A549 (cell line): ENCODE results near the gene SORL1. TPM values are rescaled to one million over a fixed set of nuclear protein-coding genes. Genes with fewer than 3 reads are reported as not detected.
"Not testable (repeated sequence)": the region's sequence is repeated elsewhere in the genome, so short reads cannot be mapped to it uniquely, and the experiment has no call there.

Experiments
- ATAC-seq, 2 experiments: fragments of 200-7000 bp in 1 of 2; fragments of >200 bp in 1 of 2; cut with Nextera tagmentation in 1 of 2; cut with Tn5 transposase in 1 of 2; 3 replicates each; pipeline versions ENCODE4 v1.8.0 to v1.9.1; 2018 to 2020; ENCODE audit warnings: mild to moderate bottlenecking in 1 of 2, moderate library complexity in 1 of 2
- CTCF ChIA-PET: fragments of 300-600 bp; sonication (Branson Sonifier 250); formaldehyde crosslinking; extraction: SDS; loops from one replicate; lab custom pipeline; 2021; ENCODE audit warnings: antibody characterized with exemption, inconsistent platforms; lab: Yijun Ruan, JAX
- POLR2A ChIA-PET: fragments of 350-600 bp; formaldehyde crosslinking; extraction: SDS; loops from one replicate; lab custom pipeline; 2021; ENCODE audit warnings: antibody characterized with exemption, inconsistent platforms; lab: Yijun Ruan, JAX
- DNase-seq, 2 experiments: peaks; one replicate each; pipeline versions ENCODE4 v3.0.0 to v3.0.0-alpha.2; 2011 to 2016; ENCODE audit warnings: low read depth in 1 of 2, low spot score in 1 of 2
- FAIRE-seq: peaks from 2 replicates; lab custom pipeline; 2011; peaks lifted over from hg19 to GRCh38; lab: Jason Lieb, UNC
- H3K27ac ChIP-seq, 2 experiments: fragments of >200 bp; sonication (Bioruptor Twin); formaldehyde crosslinking; 3 replicates each; pipeline ENCODE4 v1.5.1; 2016 to 2017
- H3K4me1 ChIP-seq: fragments of >200 bp; sonication (Bioruptor Twin); formaldehyde crosslinking; 3 replicates; pipeline ENCODE4 v1.6.1; 2016
- H3K4me2 ChIP-seq: fragments of >200 bp; sonication (Bioruptor Twin); formaldehyde crosslinking; 3 replicates; pipeline ENCODE4 v1.6.1; 2016
- H3K4me3 ChIP-seq: fragments of >200 bp; sonication (Bioruptor Twin); formaldehyde crosslinking; 3 replicates; pipeline ENCODE4 v1.5.1; 2016
- H3K9me3 ChIP-seq: fragments of >200 bp; sonication (Bioruptor Twin); formaldehyde crosslinking; 3 replicates; pipeline ENCODE4 v1.6.1; 2016
- BHLHE40 ChIP-seq: IDR thresholded peaks from 2 replicates; pipeline ENCODE4 v1.6.1; 2012; ENCODE audit warnings: low read depth, low read length, inconsistent platforms
- CBX2 ChIP-seq: fragments of 200-600 bp; sonication (generic); IDR thresholded peaks from 2 replicates; pipeline ENCODE4 v1.6.1; 2016; ENCODE audit warnings: low read depth, mild to moderate bottlenecking, borderline replicate concordance
- CHD2 ChIP-seq: fragments of 150-350 bp; IDR thresholded peaks from 2 replicates; pipeline ENCODE4 v1.6.1; 2014; ENCODE audit warnings: low read length; ENCODE audit not compliant: partially characterized antibody
- E2F6 ChIP-seq: IDR thresholded peaks from 2 replicates; pipeline ENCODE4 v1.6.1; 2012; ENCODE audit warnings: low read depth, borderline replicate concordance
- ESRRA ChIP-seq: fragments of 150-350 bp; IDR thresholded peaks from 2 replicates; pipeline ENCODE4 v1.6.1; 2014; ENCODE audit warnings: mild to moderate bottlenecking, low read length, borderline replicate concordance
- FOSL2 ChIP-seq, 2 experiments: fragments of 450-650 bp in 1 of 2; fragments of >200 bp in 1 of 2; sonication (Bioruptor Twin) in 1 of 2; formaldehyde crosslinking; IDR thresholded peaks; 2 replicates each; pipeline versions ENCODE4 v1.5.0 to v1.6.1; 2016 to 2020; ENCODE audit warnings: mild to moderate bottlenecking in 1 of 2, moderate library complexity in 1 of 2
- HDAC2 ChIP-seq: fragments of 200-600 bp; sonication (generic); IDR thresholded peaks from 2 replicates; pipeline ENCODE4 v1.6.1; 2016
- HEYL ChIP-seq: fragments of 250-450 bp; sonication (Bioruptor Pico); IDR thresholded peaks from 2 replicates; pipeline ENCODE4 v1.8.0; 2021; ENCODE audit warnings: mild to moderate bottlenecking, moderate library complexity
- HOXA7 ChIP-seq: fragments of 250-450 bp; sonication (Bioruptor Pico); IDR thresholded peaks from 2 replicates; pipeline ENCODE4 v1.5.0; 2020; ENCODE audit warnings: mild to moderate bottlenecking, moderate library complexity
- HOXB13 ChIP-seq: fragments of 250-450 bp; sonication (Bioruptor Pico); IDR thresholded peaks from 2 replicates; pipeline ENCODE4 v1.5.0; 2020; ENCODE audit warnings: low read depth, mild to moderate bottlenecking, moderate library complexity
- JUNB ChIP-seq: fragments of >200 bp; sonication (Bioruptor Twin); formaldehyde crosslinking; IDR thresholded peaks from 2 replicates; pipeline ENCODE4 v1.6.1; 2016
- KDM1A ChIP-seq: fragments of 200-600 bp; sonication (generic); IDR thresholded peaks from 2 replicates; pipeline ENCODE4 v1.6.1; 2016; ENCODE audit warnings: low read depth, mild to moderate bottlenecking
- MAFK ChIP-seq: fragments of 450-650 bp; IDR thresholded peaks from 2 replicates; pipeline ENCODE4 v1.6.1; 2014; ENCODE audit not compliant: partially characterized antibody
- MYC ChIP-seq: IDR thresholded peaks from 2 replicates; pipeline ENCODE4 v1.6.1; 2012; ENCODE audit warnings: mild to moderate bottlenecking, inconsistent platforms, low read length, improper control_type of control experiment, borderline replicate concordance
- NPAS2 ChIP-seq: fragments of 250-450 bp; sonication (Bioruptor Pico); IDR thresholded peaks from 2 replicates; pipeline ENCODE4 v1.8.0; 2022; ENCODE audit warnings: mild to moderate bottlenecking, moderate library complexity, borderline replicate concordance
- PBX3 ChIP-seq: IDR thresholded peaks from 2 replicates; pipeline ENCODE4 v1.6.1; 2012
- POLR2A ChIP-seq: IDR thresholded peaks from 2 replicates; pipeline ENCODE4 v1.6.1; 2012; ENCODE audit warnings: mild to moderate bottlenecking, low read length
- RAD21 ChIP-seq, 2 experiments: fragments of >200 bp in 1 of 2; sonication (Bioruptor Twin) in 1 of 2; formaldehyde crosslinking in 1 of 2; IDR thresholded peaks in 1 of 2; conservative IDR thresholded peaks in 1 of 2; 2 replicates in 1 of 2; 3 replicates in 1 of 2; pipeline ENCODE4 v1.6.1; 2012 to 2018; ENCODE audit warnings: inconsistent platforms in 1 of 2
- RARB ChIP-seq: fragments of 250-450 bp; sonication (Bioruptor Pico); IDR thresholded peaks from 2 replicates; pipeline ENCODE4 v1.8.0; 2021; ENCODE audit warnings: mild to moderate bottlenecking, moderate library complexity
- REST ChIP-seq: fragments of 200-600 bp; sonication (generic); IDR thresholded peaks from 2 replicates; pipeline ENCODE4 v1.6.1; 2016; ENCODE audit warnings: antibody characterized with exemption, mild to moderate bottlenecking, moderate library complexity
- RNF2 ChIP-seq: fragments of 200-600 bp; sonication (generic); IDR thresholded peaks from 2 replicates; pipeline ENCODE4 v1.6.1; 2016; ENCODE audit warnings: low read depth, mild to moderate bottlenecking, antibody characterized with exemption, moderate library complexity, borderline replicate concordance
- SREBF2 ChIP-seq: fragments of 450-650 bp; IDR thresholded peaks from 2 replicates; pipeline ENCODE4 v1.6.1; 2014; ENCODE audit warnings: mild to moderate bottlenecking, moderate library complexity
- TFCP2L1 ChIP-seq: fragments of 250-450 bp; sonication (Bioruptor Pico); IDR thresholded peaks from 2 replicates; pipeline ENCODE4 v1.5.0; 2021; ENCODE audit warnings: mild to moderate bottlenecking
- USF2 ChIP-seq: fragments of 450-650 bp; IDR thresholded peaks from 2 replicates; pipeline ENCODE4 v1.6.1; 2014; ENCODE audit warnings: antibody characterized with exemption
- ZC3H11A ChIP-seq: fragments of 450-650 bp; IDR thresholded peaks from 2 replicates; pipeline ENCODE4 v1.6.1; 2014; ENCODE audit warnings: antibody characterized with exemption, mild to moderate bottlenecking
- ZFP36 ChIP-seq: fragments of 450-650 bp; IDR thresholded peaks from 2 replicates; pipeline ENCODE4 v1.6.1; 2014; ENCODE audit warnings: borderline replicate concordance; ENCODE audit not compliant: partially characterized antibody
- WGBS: methylation state at CpG from one replicate; pipeline ENCODE4 v1.1.6; 2017; ENCODE audit errors: missing lambda C conversion rate; 5-methylcytosine and 5-hydroxymethylcytosine counted together
- polyA plus RNA-seq, 4 experiments: library from polyadenylated mRNA; depleted of rRNA in 3 of 4; stranded (reverse); fragments of >200 nt; fragmentation: RNase III in 1 of 4; extraction: RNeasy Plus Mini Kit Qiagen cat#74134 plus additional on column Dnase treatment in 1 of 4; gene quantifications; 2 replicates in 3 of 4; 3 replicates in 1 of 4; pipeline ENCODE4 v1.2.3, GENCODE V29; 2011 to 2017

Gene SORL1
- polyA plus RNA-seq, 2 of the 4 experiments (the other 2 are of a cell fraction) = 0.45 to 3.8 TPM

DNA sequence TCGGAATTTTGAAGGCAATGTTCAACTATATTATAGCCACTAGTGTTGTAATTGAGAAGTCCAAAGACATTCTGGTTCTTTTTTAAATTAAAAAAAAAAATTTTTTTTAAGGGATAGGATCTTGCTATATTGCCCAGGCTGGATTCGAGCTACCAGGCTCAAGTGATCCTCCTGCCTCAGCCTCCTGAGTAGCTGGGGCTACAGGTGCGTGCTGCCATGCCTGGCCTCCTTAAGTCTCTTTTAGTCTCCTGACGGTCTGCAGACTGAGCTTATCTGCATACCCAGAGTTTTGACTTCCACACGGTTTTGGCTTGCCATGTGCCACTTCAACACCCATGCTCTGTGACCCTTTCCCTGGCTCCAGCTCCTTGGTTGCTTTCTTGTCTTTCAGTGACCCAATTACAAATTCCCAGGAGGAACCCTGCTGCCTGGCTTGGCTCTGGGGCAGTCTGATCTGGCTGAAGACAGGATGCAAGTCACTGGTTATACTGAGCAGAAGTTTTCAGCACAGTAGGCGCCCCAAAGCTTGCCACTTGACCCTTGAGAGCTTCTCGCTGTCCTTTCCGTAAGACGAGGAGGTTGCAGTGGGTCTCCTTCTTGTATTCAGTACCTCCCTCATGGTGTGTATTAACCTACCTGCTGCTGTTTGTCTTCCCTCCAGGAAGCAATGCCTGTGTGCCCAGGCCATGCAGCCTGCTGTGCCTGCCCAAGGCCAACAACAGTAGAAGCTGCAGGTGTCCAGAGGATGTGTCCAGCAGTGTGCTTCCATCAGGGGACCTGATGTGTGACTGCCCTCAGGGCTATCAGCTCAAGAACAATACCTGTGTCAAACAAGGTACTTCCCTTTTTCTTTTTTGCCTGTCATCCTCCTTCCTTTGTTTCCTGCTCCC, 114.4 kb downstream of the SORL1 start:
- Histone ChIP-seq H3K4me1 (no peaks in the 10 kb centered on the region), H3K9me3 (no peaks in the 10 kb centered on the region), H3K4me2 (no peak overlapping the region), H3K27ac (no peak overlapping the region), H3K4me3 (no peak overlapping the region)
- TF ChIP-seq USF2 = no peak
- TF ChIP-seq JUNB = no peak
- TF ChIP-seq PBX3 = no peak
- TF ChIP-seq BHLHE40 = no peak
- no peak for TF ChIP-seq HOXA7 (CRISPR knock-in tag)
- TF ChIP-seq FOSL2 (IDR thresholded peaks at IDR 0.05) = no peak
- TF ChIP-seq FOSL2 (CRISPR knock-in tag; IDR thresholded peaks at IDR 0.05) = no peak
- no peak for TF ChIP-seq ZC3H11A
- no peak for TF ChIP-seq CHD2
- TF ChIP-seq HDAC2 = no peak
- no peak for TF ChIP-seq E2F6
- TF ChIP-seq RAD21 (conservative IDR thresholded peaks at IDR 0.05 in 1 of 2, IDR thresholded peaks at IDR 0.05 in 1 of 2) = no peak
- TF ChIP-seq MAFK = no peak
- TF ChIP-seq ESRRA = no peak
- no peak for TF ChIP-seq HEYL
- TF ChIP-seq ZFP36 = no peak
- DNase-seq = no peak
- ATAC-seq = no peak
- POLR2A ChIA-PET = no interaction called here
- CTCF ChIA-PET = no interaction called here
- no peak for FAIRE-seq
- whole genome bisulfite sequencing = 65% methylated on average over 9 of the region's 9 CpGs

- no peak for FAIRE-seq
- CTCF ChIA-PET = no interaction called here
- POLR2A ChIA-PET = no interaction called here
- ATAC-seq = no peak
- Histone ChIP-seq H3K4me2 (no peak overlapping the region), H3K4me3 (no peak overlapping the region), H3K4me1 (no peaks in the 10 kb centered on the region), H3K27ac (no peak overlapping the region), H3K9me3 (no peaks in the 10 kb centered on the region)
- WGBS = 35% methylated on average over 3 of the region's 3 CpGs
- DNase-seq = no peak
- TF ChIP-seq KDM1A = no peak
- TF ChIP-seq NPAS2 = no peak
- no peak for TF ChIP-seq JUNB
- no peak for TF ChIP-seq USF2
- no peak for TF ChIP-seq HOXB13 (CRISPR knock-in tag)
- TF ChIP-seq ZC3H11A = no peak
- no peak for TF ChIP-seq TFCP2L1 (CRISPR knock-in tag)
- TF ChIP-seq ZFP36 = no peak
- TF ChIP-seq SREBF2 = no peak
- TF ChIP-seq MYC = no peak
- TF ChIP-seq RNF2 = no peak
- no peak for TF ChIP-seq REST
- no peak for TF ChIP-seq CBX2
- no peak for TF ChIP-seq RARB (CRISPR knock-in tag)
- TF ChIP-seq POLR2A = no peak
Measured at GRCh38 chr11:121567995-121568394, 115.9 kb downstream of the SORL1 start.

- H3K4me2 ChIP-seq, H3K27ac ChIP-seq, H3K4me1 ChIP-seq, ATAC-seq, POLR2A ChIA-PET, CTCF ChIA-PET, DNase-seq, FAIRE-seq, H3K9me3 ChIP-seq, H3K4me3 ChIP-seq: not testable (repeated sequence)
- 92% methylated on average over 30 of the region's 30 CpGs for WGBS
Measured at GRCh38 chr11:121569332-121570299, 117.5 kb downstream of the SORL1 start.
